Endothelial cell of umbilical vein (primary cell): ENCODE measurements around the gene MTCL1. TPM values are rescaled to one million over a fixed set of nuclear protein-coding genes. Genes with fewer than 3 reads are reported as not detected.

ENCODE experiments used
- BruUV-seq: library from RNA; stranded (reverse); fragments of 400-500 nt; replicated peaks from 2 replicates; lab custom pipeline; 2021; lab: Mats Ljungman, UMichigan
- CTCF ChIA-PET: fragments of 300-600, 350-600 bp; sonication (Branson Sonifier 250); formaldehyde crosslinking; loops from one replicate; lab custom pipeline; 2021; ENCODE audit warnings: antibody characterized with exemption, inconsistent platforms; lab: Charles Lee
- POLR2A ChIA-PET: fragments of 300-600, 350-600 bp; sonication (Branson Sonifier 250); formaldehyde crosslinking; loops from one replicate; lab custom pipeline; 2021; ENCODE audit warnings: antibody characterized with exemption, inconsistent platforms; lab: Charles Lee
- DNase-seq: peaks from one replicate; pipeline ENCODE4 v3.0.0-alpha.2; 2011; ENCODE audit warnings: low read depth, low spot score
- FAIRE-seq: peaks from 2 replicates; lab custom pipeline; 2011; peaks lifted over from hg19 to GRCh38; lab: Jason Lieb, UNC
- H2AFZ ChIP-seq: 2 replicates; pipeline ENCODE4 v1.6.0; 2012; ENCODE audit warnings: low read depth, low read length, control low read depth, inconsistent platforms
- H3K27ac ChIP-seq: 2 replicates; pipeline ENCODE4 v1.5.1; 2011; ENCODE audit warnings: low read depth, mild to moderate bottlenecking, control low read depth, low read length, moderate library complexity; ENCODE audit not compliant: insufficient read depth
- H3K27me3 ChIP-seq, 2 experiments: 2 replicates each; pipeline versions ENCODE4 v1.6.0 to v1.6.1; 2011; ENCODE audit warnings: low read length in 2 of 2, mixed read lengths in 1 of 2; ENCODE audit not compliant: control insufficient read depth in 2 of 2, insufficient read depth in 2 of 2
- H3K36me3 ChIP-seq, 2 experiments: 2 replicates in 1 of 2; 3 replicates in 1 of 2; pipeline ENCODE4 v1.5.1; 2011; ENCODE audit warnings: low read length in 2 of 2, mild to moderate bottlenecking in 1 of 2, moderate library complexity in 1 of 2; ENCODE audit not compliant: control insufficient read depth in 2 of 2, insufficient read depth in 2 of 2; ENCODE audit errors: extremely low read depth in 1 of 2
- H3K4me1 ChIP-seq: 3 replicates; pipeline ENCODE4 v1.5.1; 2011; ENCODE audit warnings: mild to moderate bottlenecking, low read length; ENCODE audit not compliant: control insufficient read depth, insufficient read depth; ENCODE audit errors: extremely low read depth
- H3K4me2 ChIP-seq: 2 replicates; pipeline ENCODE4 v1.6.1; 2011; ENCODE audit warnings: low read length, control low read depth, mixed read lengths; ENCODE audit not compliant: insufficient read depth
- H3K4me3 ChIP-seq, 3 experiments: fragments of 200-600 bp in 1 of 3; sonication (generic), shearing (Covaris generic) in 1 of 3; replicated peaks in 1 of 3; 2 replicates each; pipeline ENCODE4 v1.5.1; 2011 to 2016; ENCODE audit warnings: control low read depth in 3 of 3, low read length in 3 of 3, mild to moderate bottlenecking in 2 of 3, inconsistent platforms in 1 of 3, low read depth in 1 of 3, moderate library complexity in 1 of 3; ENCODE audit not compliant: insufficient read depth in 1 of 3
- H3K79me2 ChIP-seq: 2 replicates; pipeline ENCODE4 v1.6.0; 2012; ENCODE audit warnings: low read length, inconsistent platforms; ENCODE audit not compliant: control insufficient read depth, insufficient read depth
- H3K9ac ChIP-seq: replicated peaks from 2 replicates; pipeline ENCODE3; 2011; ENCODE audit warnings: low read length, control low read depth; ENCODE audit not compliant: insufficient read depth; ENCODE audit errors: extremely low read depth
- H3K9me1 ChIP-seq: replicated peaks from 3 replicates; pipeline ENCODE4 v1.6.0; 2011; ENCODE audit warnings: mild to moderate bottlenecking, low read length; ENCODE audit not compliant: control insufficient read depth, insufficient read depth; ENCODE audit errors: extremely low read depth
- H3K9me3 ChIP-seq: replicated peaks from 2 replicates; pipeline ENCODE4 v1.5.1; 2012; ENCODE audit warnings: low read length, inconsistent platforms; ENCODE audit not compliant: control insufficient read depth, insufficient read depth
- H4K20me1 ChIP-seq: replicated peaks from 2 replicates; pipeline ENCODE3; 2011; ENCODE audit warnings: mild to moderate bottlenecking, low read length; ENCODE audit not compliant: control insufficient read depth, insufficient read depth; ENCODE audit errors: extremely low read depth
- CTCF ChIP-seq, 2 donors: IDR thresholded peaks; 1 replicate in 1 of 2; 2 replicates in 1 of 2; pipeline ENCODE4 v1.5.1; 2011; ENCODE audit warnings: low read length in 2 of 2, mild to moderate bottlenecking in 2 of 2, moderate library complexity in 2 of 2, control low read depth in 1 of 2, inconsistent platforms in 1 of 2, low read depth in 1 of 2; ENCODE audit not compliant: insufficient read depth in 1 of 2; ENCODE audit errors: extremely low read depth in 1 of 2
- EZH2 ChIP-seq: IDR thresholded peaks from 2 replicates; pipeline ENCODE4 v1.6.1; 2012; ENCODE audit warnings: borderline replicate concordance, low read depth, mild to moderate bottlenecking, moderate library complexity, low read length, inconsistent platforms; ENCODE audit not compliant: severe bottlenecking
- FOS ChIP-seq: IDR thresholded peaks from 2 replicates; pipeline ENCODE4 v1.6.1; 2011; ENCODE audit warnings: mild to moderate bottlenecking, low read length, moderate library complexity, borderline replicate concordance; ENCODE audit not compliant: insufficient read depth
- GATA2 ChIP-seq: IDR thresholded peaks from 2 replicates; pipeline ENCODE4 v1.7.0; 2011; ENCODE audit warnings: low read depth, mild to moderate bottlenecking, moderate library complexity, mixed read lengths, low read length; ENCODE audit not compliant: insufficient read length, insufficient read depth
- JUN ChIP-seq: IDR thresholded peaks from 2 replicates; pipeline ENCODE4 v1.6.1; 2011; ENCODE audit warnings: borderline replicate concordance, low read depth; ENCODE audit not compliant: insufficient read length, insufficient read depth
- MYC ChIP-seq: IDR thresholded peaks from one replicate; pipeline ENCODE4 v1.6.1; 2011; ENCODE audit warnings: mild to moderate bottlenecking, low read depth, low read length
- POLR2A ChIP-seq: IDR thresholded peaks from 2 replicates; pipeline ENCODE4 v1.6.1; 2012; ENCODE audit warnings: low read depth, mild to moderate bottlenecking, control low read depth, low read length
- POLR2AphosphoS5 ChIP-seq: IDR thresholded peaks from 2 replicates; pipeline ENCODE4 v1.6.1; 2012; ENCODE audit warnings: low read depth, mild to moderate bottlenecking, control low read depth, low read length, moderate library complexity; ENCODE audit not compliant: insufficient read depth
- dilution Hi-C: fragments of 300-500 bp; cut with MboI; formaldehyde crosslinking; loops from one replicate; pipeline ENCODE4 v1.15.0; 2019; ENCODE audit warnings: low sequenced_read_pairs; ENCODE audit not compliant: extremely low pct_ligation_motif_present
- intact Hi-C: fragments of 100-400 bp; cut with micrococcal nuclease; formaldehyde crosslinking; loops from one replicate; pipeline ENCODE4 v1.10.0; 2022
- polyA plus RNA-seq, 4 experiments: library from polyadenylated mRNA; depleted of rRNA in 3 of 4; stranded (reverse) in 3 of 4; unstranded in 1 of 4; fragments of >200 nt; gene quantifications; 2 replicates each; pipeline versions ENCODE4 v1.2.1 to v1.2.3, GENCODE V29; 2011 to 2012; ENCODE audit warnings: missing spikeins in 1 of 4
- total RNA-seq: library from RNA; stranded (reverse); gene quantifications from 2 replicates; pipeline ENCODE4 v1.2.3, GENCODE V29; 2021
- TF ChIP-seq, protein P1 (sequence below): IDR thresholded peaks from 2 replicates; pipeline ENCODE4 v1.6.1; 2011; ENCODE audit not compliant: insufficient read depth, insufficient read length

Gene MTCL1
- total and polyA plus RNA-seq, 2 donors (not counting 3 experiments of a cell fraction or from before 2014, with no cell fraction given), result 11.9 to 75.7 TPM

- no peak overlapping the region for H2AFZ ChIP-seq
- H3K79me2 ChIP-seq, result peaks cover 6% of the 10 kb centered on the region
- FAIRE-seq, result no peak
- ChIA-PET POLR2A (no interaction called here), CTCF (interaction anchor here (0.9 to 1.4 kb wide), 3 partner anchors 8 to 98 kb away, joined by 3 read pairs; no protein-coding TSS in a partner anchor)
- no peaks in the 10 kb centered on the region for H4K20me1 ChIP-seq
- H3K9me3 ChIP-seq, result no peaks in the 10 kb centered on the region
- no peaks in the 10 kb centered on the region for H3K27me3 ChIP-seq
- peaks cover 0 to 2% of the 10 kb centered on the region in 2 experiments for H3K36me3 ChIP-seq
- no TSS peak for BruUV-seq
- intact Hi-C loops (loop anchor here (1.0 to 5.0 kb wide), 2 partner anchors 48 to 65 kb away; no protein-coding TSS in a partner anchor), dilution Hi-C loops (no loop called here)
- peak; percentile 17 for TF ChIP-seq POLR2AphosphoS5
- no peak for TF ChIP-seq POLR2A
- TF ChIP-seq, protein P1, sequence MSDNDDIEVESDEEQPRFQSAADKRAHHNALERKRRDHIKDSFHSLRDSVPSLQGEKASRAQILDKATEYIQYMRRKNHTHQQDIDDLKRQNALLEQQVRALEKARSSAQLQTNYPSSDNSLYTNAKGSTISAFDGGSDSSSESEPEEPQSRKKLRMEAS, result no peak
- no peaks in the 10 kb centered on the region for H3K9me1 ChIP-seq
- H3K4me2 ChIP-seq, result peak overlapping the region; percentile 12
- no peak for DNase-seq
- peak overlapping the region; percentile 53 for H3K9ac ChIP-seq
- peaks cover 58% of the 10 kb centered on the region for H3K4me1 ChIP-seq
- H3K4me3 ChIP-seq, result no peak overlapping the region
- H3K27ac ChIP-seq, result peak overlapping the region; percentile 89
These were observed 89.6 kb downstream of the MTCL1 start for GRCh38 chr18:8794934-8795280.

DNA sequence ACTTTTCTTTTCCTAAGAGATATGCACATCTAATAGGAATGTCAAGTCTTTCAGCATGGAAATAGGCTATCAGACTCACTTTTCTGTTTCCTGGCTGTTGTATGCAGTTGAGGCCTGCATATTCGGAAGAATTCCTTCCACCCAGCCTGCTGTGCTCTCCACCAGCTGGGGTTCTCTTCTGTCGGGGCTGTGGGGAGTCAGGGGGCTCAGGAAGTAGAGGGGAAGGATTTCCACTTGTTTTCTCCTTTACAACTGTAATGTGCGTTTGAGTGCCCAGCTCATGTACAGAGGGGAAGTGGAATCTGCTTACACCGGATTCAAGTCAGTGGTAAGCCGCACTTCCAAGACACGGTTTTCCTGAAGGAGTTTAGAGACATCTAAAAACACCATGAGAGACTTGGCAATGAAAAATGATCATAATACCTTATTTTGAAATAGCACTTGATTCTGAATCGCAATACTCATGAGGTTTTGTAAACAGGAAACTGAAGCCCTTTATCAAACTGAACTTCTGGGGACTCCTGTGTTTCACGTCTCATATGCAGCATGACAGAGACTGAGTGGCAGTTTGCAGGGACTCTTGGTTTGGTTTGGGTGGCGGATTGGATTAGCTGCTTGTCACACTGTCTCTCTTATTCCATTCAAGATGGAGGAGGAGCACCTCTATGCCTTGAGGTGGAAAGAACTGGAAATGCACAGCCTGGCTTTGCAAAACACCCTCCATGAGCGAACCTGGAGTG is 90.4 kb downstream of the MTCL1 start:
- dilution Hi-C loops (no loop called here), intact Hi-C loops (loop anchor here (1.0 to 5.0 kb wide), 2 partner anchors 48 to 65 kb away; no protein-coding TSS in a partner anchor)
- H3K4me1 ChIP-seq, result peaks cover 65% of the 10 kb centered on the region
- peak overlapping the region; percentile 12 for H3K4me2 ChIP-seq
- POLR2A ChIA-PET, result no interaction called here
- peak overlapping the region; percentile 19 for H2AFZ ChIP-seq
- peaks cover 6% of the 10 kb centered on the region for H3K79me2 ChIP-seq
- H3K9ac ChIP-seq, result peak overlapping the region; percentile 2
- no peaks in the 10 kb centered on the region for H3K9me1 ChIP-seq
- BruUV-seq, result TSS peak; percentile 4
- DNase-seq, result peak; percentile 57
- H3K27me3 ChIP-seq, result no peaks in the 10 kb centered on the region
- CTCF ChIA-PET, result interaction anchor here (1.0 to 1.4 kb wide), 2 partner anchors 9 to 99 kb away, joined by 3 read pairs; no protein-coding TSS in a partner anchor
- FAIRE-seq, result peak; percentile 73
- H3K4me3 ChIP-seq, result no peak overlapping the region
- peak overlapping the region; percentile 89 for H3K27ac ChIP-seq
- H3K9me3 ChIP-seq, result no peaks in the 10 kb centered on the region
- TF ChIP-seq GATA2 (no peak), EZH2 (no peak), CTCF (IDR thresholded peaks at IDR 0.05; ENCODE audit: extremely low read depth in 1 of 2, insufficient read depth in 1 of 2, low read depth in 1 of 2, low read length in 2 of 2) (no peak), POLR2A (no peak), POLR2AphosphoS5 (no peak), FOS (no peak), MYC (no peak), JUN (no peak)
- TF ChIP-seq, protein P1, result no peak
- no peaks in the 10 kb centered on the region for H4K20me1 ChIP-seq
- peaks cover 0 to 2% of the 10 kb centered on the region in 2 experiments for H3K36me3 ChIP-seq
